SK-N-MC (cell line): Measurements from ENCODE around the gene CEP126.
A peak's percentile ranks its signal among the peaks of the same experiment; 100 is the strongest.

Experiments
- DNase-seq: peaks from one replicate; pipeline ENCODE4 v3.0.0-alpha.2; 2011; ENCODE audit warnings: low read depth, low spot score
- H3K27ac ChIP-seq: fragments of 200-600 bp; sonication (generic); 2 replicates; pipeline ENCODE4 v1.5.1; 2016; ENCODE audit warnings: mixed run types
- H3K36me3 ChIP-seq: fragments of 200-600 bp; sonication (generic); 2 replicates; pipeline ENCODE4 v1.6.1; 2017; ENCODE audit warnings: antibody characterized with exemption, low read length, mixed read lengths; ENCODE audit not compliant: insufficient read depth
- H3K4me3 ChIP-seq: fragments of 200-600 bp; sonication (generic); 2 replicates; pipeline ENCODE4 v1.5.1; 2016
- H3K9ac ChIP-seq: fragments of 200-600 bp; sonication (generic); 2 replicates; pipeline ENCODE4 v1.8.0; 2017; ENCODE audit warnings: mixed run types, mixed read lengths; ENCODE audit not compliant: insufficient read length
- H3K9me3 ChIP-seq: fragments of 200-600 bp; sonication (generic); 2 replicates; pipeline ENCODE4 v1.6.1; 2017; ENCODE audit warnings: low read depth, mild to moderate bottlenecking, antibody characterized with exemption, low read length, moderate library complexity, mixed read lengths
- EZH2 ChIP-seq: fragments of 200-600 bp; sonication (generic); IDR thresholded peaks from one replicate; pipeline ENCODE4 v1.6.1; 2017; ENCODE audit warnings: antibody characterized with exemption
- FOXP2 ChIP-seq: optimal IDR thresholded peaks from 2 replicates; pipeline ENCODE3; 2011; ENCODE audit warnings: mild to moderate bottlenecking, moderate library complexity; ENCODE audit not compliant: insufficient read depth; ENCODE audit errors: extremely low read length, control extremely low read depth
- POLR2AphosphoS5 ChIP-seq: IDR thresholded peaks from 2 replicates; pipeline ENCODE4 v1.6.1; 2012; ENCODE audit warnings: mild to moderate bottlenecking, low read depth, low read length, borderline replicate concordance

Gene CEP126

DNA sequence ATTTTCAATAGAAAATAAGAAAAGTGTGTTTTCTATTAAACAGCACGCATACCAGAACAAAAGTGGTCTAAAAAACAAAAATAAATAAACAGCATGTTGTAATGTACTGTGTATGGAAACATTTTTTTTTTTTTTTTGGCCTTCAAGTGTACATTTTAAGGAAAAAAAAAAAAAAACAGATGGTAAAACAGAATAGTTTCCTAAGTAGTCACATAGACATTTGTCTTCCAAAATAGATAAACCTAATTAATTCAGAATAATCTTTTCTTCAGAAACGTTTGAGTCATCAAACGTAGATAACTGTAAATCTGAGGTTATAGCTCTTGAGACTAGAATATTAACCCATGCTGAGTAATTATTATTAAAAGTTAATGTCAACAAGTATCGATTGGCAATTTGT lies 132.0 kb downstream of the CEP126 start:
- no peak for DNase-seq
- Histone ChIP-seq H3K36me3 (no peaks in the 10 kb centered on the region), H3K9ac (peak overlapping the region; percentile 65), H3K27ac (peak overlapping the region; percentile 53; the same call in 1 of the 2 replicates), H3K9me3 (no peaks in the 10 kb centered on the region), H3K4me3 (peak overlapping the region; percentile 79)
- TF ChIP-seq FOXP2 (no peak), EZH2 (no peak), POLR2AphosphoS5 (no peak)

GRCh38 chr11:102047305-102047924 lies 132.6 kb downstream of the CEP126 start, which contains the start of gene CFAP300:
CFAP300 (plus strand) TSS chr11:102047437; CDS start chr11:102047471, 34 bp downstream.
- Histone ChIP-seq H3K9me3 (no peaks in the 10 kb centered on the region), H3K4me3 (peak within 1 kb of the TSS; percentile 79), H3K9ac (peak within 1 kb of the TSS; percentile 65), H3K36me3 (no peaks in the 10 kb centered on the region), H3K27ac (peak within 1 kb of the TSS; percentile 53; the same call in 1 of the 2 replicates)
- TF ChIP-seq POLR2AphosphoS5 = 0 out of 2 replicates have a peak, but pooled peaks have one; percentile 17
- no peak for TF ChIP-seq EZH2
- no peak for DNase-seq
